GM19025 (cell line): ENCODE data around the gene TMED5.
A peak's percentile ranks its signal among the peaks of the same experiment; 100 is the strongest.
"Not testable (repeated sequence)": the region's sequence is repeated elsewhere in the genome, so short reads cannot be mapped to it uniquely, and the experiment has no call there.

Experiments
- ATAC-seq: cut with Tn5 transposase; IDR thresholded peaks from one replicate; pipeline ENCODE4 v1.9.1; 2021; ENCODE audit warnings: mild to moderate bottlenecking, low read depth, moderate library complexity; ENCODE audit not compliant: unreplicated experiment

Gene TMED5

GRCh38 chr1:93179886-93180722 is at the start of gene TMED5:
TSS of gene TMED5 (minus strand) at chr1:93180413. CDS start at chr1:93180242, 171 bp downstream.
- ATAC-seq, result peak; percentile 85

GRCh38 chr1:93223023-93223675 is 42.9 kb upstream of the TMED5 start:
- no peak for ATAC-seq

DNA sequence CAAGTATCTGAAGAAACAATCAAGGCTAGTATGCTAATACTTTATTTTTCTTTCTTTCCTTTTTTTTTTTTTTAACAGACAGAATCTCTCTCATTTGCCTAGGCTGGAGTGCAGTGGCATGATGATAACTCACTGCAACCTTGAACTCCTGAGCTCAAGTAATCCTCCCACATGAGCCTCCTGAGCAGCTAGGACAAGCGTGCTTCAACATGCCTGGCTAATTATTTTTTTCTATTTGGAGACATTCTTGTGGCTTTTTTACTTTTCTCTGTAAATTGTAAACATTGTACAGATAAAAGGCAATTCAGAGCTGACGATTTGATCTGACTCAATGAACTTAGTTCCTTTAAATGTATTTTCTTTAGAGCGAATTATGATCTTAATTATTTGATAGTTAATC is 41.7 kb upstream of the TMED5 start:
- no peak for ATAC-seq

- ATAC-seq, result not testable (repeated sequence)
Observed at GRCh38 chr1:93220716-93221115, 40.5 kb upstream of the TMED5 start.

GRCh38 chr1:93219443-93219842 is 39.2 kb upstream of the TMED5 start:
- ATAC-seq, result no peak

DNA sequence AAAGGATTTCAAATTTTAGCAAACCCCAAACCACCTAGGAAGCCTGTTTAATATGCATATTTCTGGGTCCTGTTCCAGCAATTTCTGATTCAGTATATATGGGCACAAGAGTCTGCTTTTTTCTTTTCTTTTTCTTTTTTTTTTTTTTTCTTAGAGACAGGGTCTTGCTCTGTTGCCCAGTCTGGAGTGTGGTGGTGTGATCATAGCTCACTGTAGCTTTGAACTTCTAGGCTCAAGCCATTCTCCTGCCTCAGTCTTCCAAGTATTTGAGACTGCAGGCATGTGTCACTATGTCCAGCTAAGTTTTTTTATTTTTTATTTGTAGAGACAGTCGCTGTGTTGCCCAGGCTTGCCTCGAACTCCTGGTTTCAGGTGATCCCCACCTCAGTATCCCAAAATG is 35.1 kb upstream of the TMED5 start:
- no peak for ATAC-seq

DNA sequence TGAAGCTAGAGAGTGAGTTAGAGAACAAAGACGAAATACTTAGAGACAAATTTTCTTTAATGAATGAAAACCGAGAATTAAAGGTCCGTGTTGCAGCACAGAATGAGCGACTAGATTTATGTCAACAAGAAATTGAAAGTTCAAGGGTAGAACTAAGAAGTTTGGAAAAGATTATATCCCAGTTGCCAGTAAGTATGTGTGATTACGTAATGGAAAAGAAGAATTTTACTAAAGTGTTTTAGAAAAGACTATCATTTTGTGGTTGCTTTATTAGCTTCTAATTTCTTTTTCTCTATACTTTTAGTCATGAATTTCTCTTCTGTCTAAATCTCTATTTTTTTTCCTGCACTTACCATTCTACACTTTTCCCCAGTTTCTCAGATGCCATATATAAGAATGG is 27.0 kb upstream of the TMED5 start:
- no peak for ATAC-seq

- ATAC-seq, result no peak
Observed at GRCh38 chr1:93206567-93206954, 26.3 kb upstream of the TMED5 start.

DNA sequence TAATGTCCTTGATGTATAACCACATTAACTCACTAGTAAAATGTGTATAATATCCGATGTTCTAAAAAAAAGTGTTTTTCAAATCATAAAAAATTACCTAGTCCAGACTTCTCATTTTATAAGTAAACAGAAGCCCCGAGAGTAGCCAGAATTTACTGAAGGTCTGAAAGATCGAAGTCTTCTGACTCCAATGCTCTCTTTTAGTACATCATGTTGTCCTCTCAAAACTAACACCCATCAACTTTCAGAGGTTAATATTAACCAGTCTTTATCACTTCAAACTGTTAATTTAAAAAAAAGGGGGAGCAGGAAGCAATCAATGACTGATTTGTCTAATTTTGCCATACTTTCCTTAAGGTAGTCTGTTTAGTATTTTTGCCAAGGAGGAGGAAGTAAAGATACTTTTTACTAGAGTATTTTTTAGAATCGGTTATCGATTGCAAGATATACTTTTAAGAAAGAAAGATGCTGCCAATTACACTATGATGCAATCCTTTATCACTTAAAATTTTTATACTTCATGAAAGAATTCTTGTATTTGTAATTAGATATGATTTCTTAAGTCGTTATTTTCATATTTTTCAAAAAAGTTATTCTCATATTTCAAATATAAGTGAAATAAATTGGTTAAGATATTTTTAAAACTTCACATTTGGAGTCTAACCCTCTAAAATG is 25.8 kb upstream of the TMED5 start:
- no peak for ATAC-seq

GRCh38 chr1:93200714-93201113 is 20.5 kb upstream of the TMED5 start:
- ATAC-seq, result no peak

DNA sequence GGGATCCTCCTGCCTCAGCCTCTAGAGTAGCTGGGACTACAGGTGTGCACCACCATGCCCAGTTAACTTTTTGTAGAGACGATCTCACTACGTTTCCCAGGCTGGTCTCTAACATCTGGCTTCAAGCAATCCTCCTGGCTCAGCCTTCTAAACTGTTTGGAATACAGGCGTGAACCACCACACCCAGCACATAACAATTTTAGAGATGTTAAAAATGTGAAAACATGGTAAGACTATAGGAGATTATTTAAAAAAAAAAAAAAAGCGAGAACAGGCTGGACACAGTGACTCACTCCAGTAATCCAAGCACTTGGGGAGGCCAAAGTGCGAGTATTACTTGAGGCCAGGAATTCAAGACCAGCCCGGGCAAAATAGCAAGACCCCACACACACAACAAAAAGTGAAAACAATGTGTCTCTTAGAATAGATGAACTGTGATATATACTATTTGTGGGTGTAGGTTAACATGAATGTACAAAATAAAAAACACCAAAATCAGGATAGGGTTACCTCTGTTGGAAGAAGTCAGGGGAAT is 19.9 kb upstream of the TMED5 start:
- no peak for ATAC-seq

GRCh38 chr1:93199150-93199549 is 18.9 kb upstream of the TMED5 start:
- ATAC-seq, result no peak

DNA sequence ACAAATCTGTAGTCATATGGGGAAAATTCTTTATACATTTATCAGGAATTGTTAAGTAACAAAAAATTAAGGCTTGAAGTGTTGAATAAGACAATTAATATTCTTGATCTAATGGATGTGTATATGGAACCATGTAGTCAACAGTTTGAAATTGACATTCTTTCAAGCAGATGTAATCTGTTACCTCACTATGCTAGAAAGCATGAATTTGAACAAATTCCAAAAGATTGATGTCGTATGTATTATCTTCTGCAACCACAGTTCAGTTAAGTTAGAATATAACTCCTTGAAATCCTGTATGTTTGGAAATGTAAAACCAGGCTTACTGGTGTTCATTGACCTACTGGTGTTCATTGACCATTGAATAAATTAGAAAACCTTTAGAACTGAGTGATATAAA is 16.4 kb upstream of the TMED5 start:
- no peak for ATAC-seq

- no peak for ATAC-seq
Observed at GRCh38 chr1:93194231-93194990, 14.2 kb upstream of the TMED5 start.

- no peak for ATAC-seq
Observed at GRCh38 chr1:93190432-93190831, 10.2 kb upstream of the TMED5 start.

GRCh38 chr1:93186667-93187066 is 6.5 kb upstream of the TMED5 start:
- ATAC-seq, result no peak

DNA sequence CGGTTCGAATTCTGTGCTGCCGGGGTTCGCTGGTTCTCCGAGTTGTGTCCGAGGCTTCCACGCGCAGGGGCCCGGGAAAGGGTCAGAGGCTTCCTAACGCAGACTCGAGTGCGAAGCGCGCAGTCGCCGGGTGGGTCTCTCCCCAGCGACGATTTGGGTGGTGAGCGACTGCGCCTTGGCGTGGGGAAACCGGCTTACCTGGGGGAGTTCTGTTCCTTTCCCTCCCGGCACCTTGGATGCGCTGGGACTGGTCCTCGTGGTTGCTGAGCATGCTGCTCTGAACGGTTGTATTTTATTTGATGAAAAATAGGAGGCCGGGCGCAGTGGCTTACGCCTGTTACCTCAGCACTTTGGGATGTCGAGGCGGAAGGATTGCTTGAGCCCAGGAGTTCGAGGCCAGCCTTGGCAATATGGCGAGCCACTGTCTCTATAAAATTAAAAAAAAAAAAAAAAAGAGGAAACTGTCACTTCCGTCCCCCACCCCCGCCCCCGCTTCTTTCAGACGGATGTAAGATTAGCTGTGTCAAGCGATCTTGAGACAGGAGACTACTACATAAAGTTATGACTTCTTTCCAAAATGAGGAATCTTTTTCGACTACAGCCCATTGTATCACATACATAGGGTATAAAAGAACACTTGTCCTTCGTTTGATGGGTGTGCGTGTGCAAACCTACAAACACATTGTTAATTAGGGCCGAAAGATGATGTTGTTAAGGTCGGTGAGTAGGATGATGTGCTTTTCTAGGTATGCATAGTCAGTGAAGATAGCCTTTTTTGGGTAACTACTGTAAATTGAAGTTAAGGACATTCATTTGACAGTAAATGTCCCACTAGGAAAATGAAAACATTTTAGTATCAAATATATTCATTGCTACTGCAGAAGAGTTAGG is 755 bp upstream of the TMED5 start, which contains the start of gene CCDC18:
Gene CCDC18, plus strand, starts transcription at position 2 of the 891 bp plus-strand sequence. CDS start 2,638 bp downstream, outside the sequence.
- ATAC-seq, result no peak

DNA sequence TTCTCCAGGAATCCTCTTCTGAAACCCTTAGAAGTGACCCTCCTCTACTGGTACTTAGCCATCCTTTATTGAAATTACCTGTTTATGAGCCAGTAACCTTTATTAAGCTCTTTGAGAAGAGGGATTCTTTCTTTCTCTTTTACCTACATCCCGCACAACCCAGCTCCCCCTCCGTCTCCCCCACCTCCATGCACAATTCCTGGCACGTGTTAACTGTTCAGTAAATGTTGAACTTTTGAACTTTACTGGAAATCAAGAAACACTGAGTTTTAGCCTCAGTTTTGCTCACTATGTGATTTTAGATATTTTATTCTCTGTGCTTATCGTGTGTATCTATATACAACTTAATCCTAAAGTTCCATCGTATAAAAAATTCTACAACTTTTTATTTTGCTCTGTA is 1.8 kb downstream of the TMED5 start:
- ATAC-seq, result no peak

DNA sequence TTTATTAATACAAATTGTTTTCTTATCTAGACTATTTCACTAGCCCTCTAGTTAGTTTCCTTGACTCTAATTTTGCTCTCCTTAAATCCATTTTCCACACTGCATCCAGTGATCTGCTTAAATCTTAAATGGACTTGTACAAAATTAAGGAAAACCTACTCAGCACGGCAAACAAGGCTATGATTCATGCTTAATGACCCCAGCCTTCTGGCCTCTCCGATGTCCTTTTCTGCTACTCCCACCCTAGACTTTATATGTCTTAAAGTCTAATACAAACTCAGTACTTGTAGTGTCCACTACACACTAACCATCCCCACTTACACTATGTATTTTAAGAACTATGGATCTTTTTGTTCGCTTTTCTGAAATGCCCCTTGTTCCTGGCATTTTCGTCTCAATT is 2.2 kb downstream of the TMED5 start:
- no peak for ATAC-seq
